ENCODE results near the gene EDARADD. TPM values are rescaled to one million over a fixed set of nuclear protein-coding genes. Genes with fewer than 3 reads are reported as not detected.

Gene EDARADD
- total and polyA plus RNA-seq, 2 of the 13 experiments (the other 11 are each of a cell fraction or from before 2014, with no cell fraction given) = 0.03 TPM; not detected in 1

GRCh38 chr1:236451796-236452373 lies 57.8 kb downstream of the EDARADD start (continued):
- TF ChIP-seq, protein P1, sequence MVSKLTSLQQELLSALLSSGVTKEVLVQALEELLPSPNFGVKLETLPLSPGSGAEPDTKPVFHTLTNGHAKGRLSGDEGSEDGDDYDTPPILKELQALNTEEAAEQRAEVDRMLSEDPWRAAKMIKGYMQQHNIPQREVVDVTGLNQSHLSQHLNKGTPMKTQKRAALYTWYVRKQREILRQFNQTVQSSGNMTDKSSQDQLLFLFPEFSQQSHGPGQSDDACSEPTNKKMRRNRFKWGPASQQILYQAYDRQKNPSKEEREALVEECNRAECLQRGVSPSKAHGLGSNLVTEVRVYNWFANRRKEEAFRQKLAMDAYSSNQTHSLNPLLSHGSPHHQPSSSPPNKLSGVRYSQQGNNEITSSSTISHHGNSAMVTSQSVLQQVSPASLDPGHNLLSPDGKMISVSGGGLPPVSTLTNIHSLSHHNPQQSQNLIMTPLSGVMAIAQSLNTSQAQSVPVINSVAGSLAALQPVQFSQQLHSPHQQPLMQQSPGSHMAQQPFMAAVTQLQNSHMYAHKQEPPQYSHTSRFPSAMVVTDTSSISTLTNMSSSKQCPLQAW (CRISPR knock-in tag; IDR thresholded peaks at IDR 0.05) = peak; percentile 26; the same call in 1 of the 2 replicates
- no peak for TF ChIP-seq YEATS4 (CRISPR knock-in tag; IDR thresholded peaks at IDR 0.05; ENCODE audit: borderline replicate concordance)

GRCh38 chr1:236455243-236455642 lies 61.2 kb downstream of the EDARADD start:
- ChIA-PET CTCF (ENCODE audit: low intra/inter-chr PET ratio, low total read pairs) (no interaction called here), POLR2A (no interaction called here)
- no peak overlapping the region for H3K27ac ChIP-seq (ENCODE audit: extremely low read length, insufficient read depth, low read length)
- BruUV-seq (replicated peaks) = no TSS peak
- H3K4me3 ChIP-seq (replicated peaks in 1 of 3; ENCODE audit: insufficient read depth in 1 of 3, low read depth in 2 of 3, low read length in 3 of 3) = no peak overlapping the region
- no peaks in the 10 kb centered on the region for H3K79me2 ChIP-seq (ENCODE audit: insufficient read depth, low read length)
- H3K9me3 ChIP-seq (ENCODE audit: low read length) = no peaks in the 10 kb centered on the region
- H3K4me2 ChIP-seq (ENCODE audit: low read depth, low read length) = no peak overlapping the region
- no peak for FAIRE-seq
- no peak for ATAC-seq
- WGBS (ENCODE audit: low lambda C conversion rate) = 58% methylated on average over 4 of the region's 4 CpGs
- no peak overlapping the region for H2AFZ ChIP-seq (ENCODE audit: low read length)
- TF ChIP-seq PHF8 (CRISPR knock-in tag; IDR thresholded peaks at IDR 0.05) (no peak), CREB3 (CRISPR knock-in tag; IDR thresholded peaks at IDR 0.05) (no peak), ZNF572 (CRISPR knock-in tag; IDR thresholded peaks at IDR 0.05) (no peak), POGZ (CRISPR knock-in tag; IDR thresholded peaks at IDR 0.05) (no peak), DNMT1 (CRISPR knock-in tag; IDR thresholded peaks at IDR 0.05) (no peak), SALL1 (CRISPR knock-in tag; IDR thresholded peaks at IDR 0.05) (no peak), ZSCAN12 (CRISPR knock-in tag; IDR thresholded peaks at IDR 0.05) (no peak), TBX3 (IDR thresholded peaks at IDR 0.05; ENCODE audit: borderline replicate concordance) (no peak), BRF2 (CRISPR knock-in tag; IDR thresholded peaks at IDR 0.05) (no peak), PTBP1 (IDR thresholded peaks at IDR 0.05; ENCODE audit: low read depth, low read length, poor library complexity, severe bottlenecking) (no peak), MZF1 (CRISPR knock-in tag; IDR thresholded peaks at IDR 0.05; ENCODE audit: borderline replicate concordance) (no peak), ZNF850 (CRISPR knock-in tag; conservative IDR thresholded peaks at IDR 0.05) (no peak), HDAC2 (CRISPR knock-in tag; IDR thresholded peaks at IDR 0.05) (no peak)
- TF ChIP-seq, protein P2, sequence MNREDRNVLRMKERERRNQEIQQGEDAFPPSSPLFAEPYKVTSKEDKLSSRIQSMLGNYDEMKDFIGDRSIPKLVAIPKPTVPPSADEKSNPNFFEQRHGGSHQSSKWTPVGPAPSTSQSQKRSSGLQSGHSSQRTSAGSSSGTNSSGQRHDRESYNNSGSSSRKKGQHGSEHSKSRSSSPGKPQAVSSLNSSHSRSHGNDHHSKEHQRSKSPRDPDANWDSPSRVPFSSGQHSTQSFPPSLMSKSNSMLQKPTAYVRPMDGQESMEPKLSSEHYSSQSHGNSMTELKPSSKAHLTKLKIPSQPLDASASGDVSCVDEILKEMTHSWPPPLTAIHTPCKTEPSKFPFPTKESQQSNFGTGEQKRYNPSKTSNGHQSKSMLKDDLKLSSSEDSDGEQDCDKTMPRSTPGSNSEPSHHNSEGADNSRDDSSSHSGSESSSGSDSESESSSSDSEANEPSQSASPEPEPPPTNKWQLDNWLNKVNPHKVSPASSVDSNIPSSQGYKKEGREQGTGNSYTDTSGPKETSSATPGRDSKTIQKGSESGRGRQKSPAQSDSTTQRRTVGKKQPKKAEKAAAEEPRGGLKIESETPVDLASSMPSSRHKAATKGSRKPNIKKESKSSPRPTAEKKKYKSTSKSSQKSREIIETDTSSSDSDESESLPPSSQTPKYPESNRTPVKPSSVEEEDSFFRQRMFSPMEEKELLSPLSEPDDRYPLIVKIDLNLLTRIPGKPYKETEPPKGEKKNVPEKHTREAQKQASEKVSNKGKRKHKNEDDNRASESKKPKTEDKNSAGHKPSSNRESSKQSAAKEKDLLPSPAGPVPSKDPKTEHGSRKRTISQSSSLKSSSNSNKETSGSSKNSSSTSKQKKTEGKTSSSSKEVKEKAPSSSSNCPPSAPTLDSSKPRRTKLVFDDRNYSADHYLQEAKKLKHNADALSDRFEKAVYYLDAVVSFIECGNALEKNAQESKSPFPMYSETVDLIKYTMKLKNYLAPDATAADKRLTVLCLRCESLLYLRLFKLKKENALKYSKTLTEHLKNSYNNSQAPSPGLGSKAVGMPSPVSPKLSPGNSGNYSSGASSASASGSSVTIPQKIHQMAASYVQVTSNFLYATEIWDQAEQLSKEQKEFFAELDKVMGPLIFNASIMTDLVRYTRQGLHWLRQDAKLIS (CRISPR knock-in tag; IDR thresholded peaks at IDR 0.05) = no peak
- no peaks in the 10 kb centered on the region for H3K27me3 ChIP-seq (ENCODE audit: control insufficient read depth in 1 of 2, insufficient read depth in 2 of 2, low read length in 2 of 2)
- in situ Hi-C loops (cut with HindIII; ENCODE audit: extremely low pct_ligation_motif_present, low pct_unique_long_range_greater_than_20kb) = no loop called here
- no peak for DNase-seq (ENCODE audit: low spot score)
- no peaks in the 10 kb centered on the region for H3K36me3 ChIP-seq (replicated peaks in 1 of 2; ENCODE audit: control insufficient read depth in 1 of 2, insufficient read depth in 2 of 2, low read length in 2 of 2)
- intact Hi-C loops (cut with micrococcal nuclease; ENCODE audit: unreplicated experiment) = no loop called here
- H3K4me1 ChIP-seq (ENCODE audit: insufficient read depth, low read length) = no peaks in the 10 kb centered on the region
- no peak overlapping the region for H3K9ac ChIP-seq (ENCODE audit: insufficient read depth, low read depth, low read length)
- H4K20me1 ChIP-seq (ENCODE audit: insufficient read depth, low read length) = no peaks in the 10 kb centered on the region

Measured in HepG2 (cell line).